Measurements from ENCODE around the gene POU6F1. TPM values are rescaled to one million over a fixed set of nuclear protein-coding genes. Genes with fewer than 3 reads are reported as not detected.
"Not testable (repeated sequence)": the region's sequence is repeated elsewhere in the genome, so short reads cannot be mapped to it uniquely, and the experiment has no call there.

POU6F1 gene
- total RNA-seq, 1 donor from 2014 or later: 5.7 TPM

DNA sequence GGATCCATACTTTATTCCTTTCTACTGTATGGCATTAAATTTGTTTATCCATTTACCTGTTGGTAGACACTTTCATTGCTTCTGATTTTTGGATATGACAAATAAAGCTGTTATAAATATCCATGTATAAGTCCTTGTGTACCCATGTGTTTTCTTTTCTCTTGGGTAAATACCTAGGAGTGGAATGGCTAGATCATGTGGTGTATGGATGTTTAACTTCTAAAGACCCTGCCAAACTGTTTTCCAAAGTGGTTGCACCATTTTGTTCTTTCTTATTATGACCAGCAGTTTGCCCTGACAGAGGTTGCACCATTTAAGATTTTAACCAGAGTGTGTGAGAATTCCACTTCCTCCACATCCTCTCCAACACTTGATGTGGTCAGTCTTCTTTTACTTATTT, 14.8 kb upstream of the POU6F1 start:
- intact Hi-C loops (cut with micrococcal nuclease): loop anchor here (10.0 kb wide), 1 partner anchor 728 kb away; the partner anchor contains the start of gene DIP2B

GRCh38 chr12:51229116-51229809, 11.4 kb upstream of the POU6F1 start:
- intact Hi-C loops (cut with micrococcal nuclease): no loop called here

DNA sequence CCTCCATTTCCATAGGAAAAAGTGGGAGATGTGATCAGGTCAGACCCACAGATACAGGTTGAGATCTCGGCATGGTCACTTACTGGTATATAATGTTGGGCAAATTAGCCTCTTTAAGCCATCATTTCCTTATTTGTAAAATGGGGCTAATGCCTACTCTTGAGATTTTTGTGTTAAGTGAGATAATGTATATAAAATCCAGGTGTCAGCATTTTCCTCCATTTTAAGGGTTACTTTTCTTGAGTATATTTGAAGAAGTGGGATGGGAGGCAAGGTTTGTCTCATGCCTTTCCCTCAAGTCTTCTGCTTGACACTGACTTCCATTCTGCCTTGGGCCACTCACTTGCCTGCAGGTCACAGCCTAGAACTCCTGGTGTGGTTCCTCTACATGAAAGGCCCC, 10.1 kb upstream of the POU6F1 start:
- intact Hi-C loops (cut with micrococcal nuclease): no loop called here

- intact Hi-C loops (cut with micrococcal nuclease): not testable (repeated sequence)
These were observed 9.2 kb upstream of the POU6F1 start for GRCh38 chr12:51227112-51227511.

- intact Hi-C loops (cut with micrococcal nuclease): no loop called here
These were observed 7.9 kb upstream of the POU6F1 start for GRCh38 chr12:51225771-51226170.

DNA sequence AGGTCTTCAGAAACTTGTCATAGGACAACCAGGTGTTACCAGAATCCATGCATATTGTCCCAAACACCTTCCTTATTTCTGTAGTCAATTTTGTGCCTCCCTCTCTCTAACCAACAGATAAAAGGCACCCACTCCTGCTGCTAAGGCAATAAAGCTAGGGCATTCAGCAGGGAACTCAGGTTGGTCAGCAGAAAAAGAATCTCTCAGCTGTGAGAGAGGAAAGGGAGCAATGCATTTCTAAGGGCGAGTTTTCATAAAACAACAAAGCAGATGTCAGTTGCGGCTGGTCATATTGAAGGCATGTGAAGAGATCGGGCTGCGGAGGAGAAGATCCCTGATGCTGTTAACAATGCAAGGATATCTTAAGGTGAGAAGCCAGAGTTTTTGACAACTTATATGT, 7.4 kb upstream of the POU6F1 start:
- intact Hi-C loops (cut with micrococcal nuclease): no loop called here

- intact Hi-C loops (cut with micrococcal nuclease): no loop called here
These were observed 6.8 kb upstream of the POU6F1 start for GRCh38 chr12:51224625-51225024.

DNA sequence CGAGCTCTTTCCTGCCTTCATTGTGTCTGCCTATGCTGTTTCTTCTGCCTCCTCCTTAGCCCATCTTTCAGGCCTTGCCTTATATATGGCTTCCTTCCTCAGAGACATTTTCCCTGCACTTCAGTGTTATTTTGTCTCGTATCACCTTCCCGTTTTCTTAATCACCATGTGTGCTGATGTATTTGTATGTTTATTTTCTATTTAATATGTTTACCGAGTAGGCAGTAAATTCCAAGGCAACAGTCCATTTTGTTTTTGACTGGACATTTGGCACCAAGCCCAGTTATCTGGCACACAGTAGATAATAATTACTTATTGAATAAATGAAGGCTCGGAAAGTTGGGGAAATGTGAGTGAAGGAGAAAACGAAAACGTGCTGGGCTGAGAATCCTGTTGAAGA, 4.6 kb upstream of the POU6F1 start:
- intact Hi-C loops (cut with micrococcal nuclease): no loop called here

DNA sequence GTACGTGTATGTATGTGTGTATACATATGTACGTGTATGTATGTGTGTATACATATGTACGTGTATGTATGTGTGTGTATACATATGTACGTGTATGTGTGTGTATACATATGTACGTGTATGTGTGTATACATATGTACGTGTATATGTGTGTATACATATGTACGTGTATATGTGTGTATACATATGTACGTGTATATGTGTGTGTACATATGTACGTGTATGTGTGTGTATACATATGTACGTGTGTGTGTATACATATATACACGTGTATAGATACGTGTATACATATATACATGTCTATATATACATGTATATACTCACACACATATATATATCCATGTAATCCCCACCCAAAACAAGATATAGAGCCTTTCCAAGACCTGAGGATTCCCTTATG, 2.0 kb upstream of the POU6F1 start:
- intact Hi-C loops (cut with micrococcal nuclease): loop anchor here (5.0 kb wide), 1 partner anchor 458 kb away; the partner anchor contains the start of gene ATF1

DNA sequence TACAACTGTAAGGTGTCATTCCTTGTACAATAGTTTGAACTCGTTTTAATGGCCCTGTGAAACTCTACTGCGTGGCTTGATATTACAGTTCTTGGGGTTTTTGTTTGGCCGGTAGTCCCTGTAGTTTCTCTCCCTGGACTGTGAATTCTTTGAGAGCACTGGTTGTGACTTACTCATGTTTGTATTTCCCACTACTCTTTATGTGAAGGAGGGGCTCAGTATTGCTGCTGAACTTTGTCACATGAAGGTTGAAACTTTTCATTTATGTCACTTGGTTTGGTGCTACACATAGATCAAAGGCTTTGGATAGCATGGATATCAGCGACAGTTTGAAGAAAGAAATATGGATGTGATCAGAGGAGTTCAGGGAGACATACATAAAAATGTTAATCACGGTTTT, 1.5 kb upstream of the POU6F1 start:
- intact Hi-C loops (cut with micrococcal nuclease): loop anchor here (5.0 kb wide), 1 partner anchor 457 kb away; the partner anchor contains the start of gene ATF1

GRCh38 chr12:51218607-51219161, 822 bp upstream of the POU6F1 start:
- intact Hi-C loops (cut with micrococcal nuclease): loop anchor here (1.0 to 5.0 kb wide), 10 partner anchors 20 to 456 kb away; partner anchors contain the start of genes ATF1, CSRNP2, DAZAP2 and LETMD1

DNA sequence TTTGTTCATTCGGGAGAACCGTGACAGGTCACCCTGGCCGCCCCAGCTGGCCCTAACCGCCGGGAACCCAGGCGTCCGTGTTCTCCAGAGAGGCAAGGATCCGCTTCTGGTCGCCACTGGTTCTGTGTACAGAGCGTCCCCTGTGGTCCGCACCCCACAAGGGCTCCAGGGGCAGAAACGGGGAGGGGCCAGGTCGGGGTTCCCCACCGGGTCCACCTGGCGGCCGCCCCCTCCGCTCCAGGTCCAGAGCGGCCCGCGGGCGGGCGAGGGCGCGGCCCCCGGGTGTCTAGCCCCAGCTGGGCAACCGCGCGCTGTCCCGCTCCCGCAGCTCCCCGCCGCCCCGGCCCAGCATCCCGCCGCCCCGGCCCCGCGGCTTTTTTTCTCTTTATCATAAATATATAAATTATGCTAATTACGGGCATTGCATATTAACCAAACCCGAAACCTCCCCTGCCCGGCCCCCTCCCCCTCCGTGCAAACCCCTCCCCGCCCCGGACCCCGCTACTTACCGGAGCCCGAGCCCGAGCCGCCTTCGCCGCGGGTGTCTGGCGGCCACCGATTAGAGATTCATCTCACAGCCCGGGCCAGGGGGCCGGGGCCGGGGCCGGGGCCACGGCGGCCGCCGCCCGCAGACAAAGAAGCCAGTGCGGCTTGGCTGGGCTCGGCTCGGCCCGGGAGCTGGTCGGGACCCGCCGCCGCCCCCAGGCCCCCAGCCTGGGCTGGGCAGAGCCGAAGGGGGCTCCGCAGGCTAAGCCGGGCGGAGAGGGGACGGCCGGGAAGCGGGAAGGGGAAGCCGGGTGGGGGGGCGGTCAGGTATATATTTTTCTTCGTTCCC, 512 bp downstream of the POU6F1 start:
- intact Hi-C loops (cut with micrococcal nuclease): loop anchor here (5.0 kb wide), 1 partner anchor 455 kb away; the partner anchor contains the start of gene ATF1

GRCh38 chr12:51216642-51217041, 1.2 kb downstream of the POU6F1 start:
- intact Hi-C loops (cut with micrococcal nuclease): loop anchor here (5.0 kb wide), 1 partner anchor 454 kb away; the partner anchor contains the start of gene ATF1

- intact Hi-C loops (cut with micrococcal nuclease): loop anchor here (5.0 kb wide), 1 partner anchor 453 kb away; the partner anchor contains the start of gene ATF1
These were observed 3.0 kb downstream of the POU6F1 start for GRCh38 chr12:51214895-51215294.

- intact Hi-C loops (cut with micrococcal nuclease): no loop called here
These were observed 7.0 kb downstream of the POU6F1 start for GRCh38 chr12:51210690-51211395.

- intact Hi-C loops (cut with micrococcal nuclease): no loop called here
These were observed 8.6 kb downstream of the POU6F1 start for GRCh38 chr12:51209259-51209658.

- intact Hi-C loops (cut with micrococcal nuclease): no loop called here
These were observed 9.7 kb downstream of the POU6F1 start for GRCh38 chr12:51208016-51208660.

DNA sequence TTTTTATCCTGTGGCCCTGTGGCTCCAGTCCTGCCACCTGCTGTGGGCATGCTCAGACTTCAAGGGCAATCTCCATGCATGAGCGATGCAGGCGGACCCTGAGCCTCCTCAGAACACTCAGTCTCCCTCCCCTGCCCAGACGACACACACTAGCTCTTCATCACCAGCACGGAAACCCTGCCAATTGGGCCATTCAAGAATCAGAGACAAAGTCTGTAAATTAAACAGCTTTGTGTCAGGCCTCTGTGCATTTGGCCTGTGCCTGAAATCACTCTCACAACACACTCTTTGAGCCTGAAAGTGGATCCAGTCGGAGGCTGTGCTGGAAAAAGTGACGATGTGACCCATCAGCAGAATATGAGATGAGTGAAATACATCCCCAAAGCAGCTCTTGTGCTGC, 12.5 kb downstream of the POU6F1 start:
- intact Hi-C loops (cut with micrococcal nuclease): no loop called here

DNA sequence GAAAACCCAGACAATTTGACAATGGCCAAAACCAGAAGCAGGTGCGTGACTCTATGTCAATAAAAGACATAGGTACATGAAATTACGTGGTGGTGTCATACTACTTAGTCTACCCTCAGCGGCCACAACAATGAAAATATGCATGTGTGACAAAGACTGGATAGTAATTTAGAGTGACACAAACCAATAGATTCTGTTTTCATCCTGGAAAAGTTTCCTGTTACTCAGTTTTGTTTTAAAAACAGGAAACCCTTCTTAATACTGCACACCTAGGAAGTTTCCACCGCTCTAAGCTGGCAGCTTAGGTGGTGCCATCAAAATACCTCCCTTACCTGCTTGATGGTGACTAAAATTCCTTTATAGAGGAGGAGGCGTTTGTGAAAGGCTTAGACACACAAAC, 15.1 kb downstream of the POU6F1 start:
- intact Hi-C loops (cut with micrococcal nuclease): no loop called here

GRCh38 chr12:51200806-51201205, 17.1 kb downstream of the POU6F1 start:
- intact Hi-C loops (cut with micrococcal nuclease): no loop called here

- intact Hi-C loops (cut with micrococcal nuclease): no loop called here
These were observed 17.7 kb downstream of the POU6F1 start for GRCh38 chr12:51200156-51200555.

All from T-helper 1 cell treated with Interleukin-12 subunit alpha and Interleukin-12 subunit beta and Interleukin-4 antibody, amounts not matched to agents 30 ng/mL and 1 ng/mL, for 36 hours (primary cell).